Right ventricle myocardium inferior (tissue), 1 donor: Measurements from ENCODE around the gene ST14. TPM values are rescaled to one million over a fixed set of nuclear protein-coding genes. Genes with fewer than 3 reads are reported as not detected.

Experiments
- ATAC-seq: fragments of 200-7000 bp; cut with Tn5 transposase; one replicate; pipeline ENCODE4 v1.9.1; 2020; ENCODE audit warnings: mild to moderate bottlenecking, moderate library complexity
- DNase-seq: peaks from one replicate; pipeline ENCODE4 v3.0.0; 2021; ENCODE audit errors: missing footprints
- intact Hi-C: fragments of 100-400 bp; cut with DNase I; formaldehyde crosslinking; loops from one replicate; pipeline ENCODE4 v1.11.0; 2022
- total RNA-seq: library from RNA; stranded (reverse); fragmentation: NEBNext Ultra II Directional; extraction: Animal tissue kit (Norgen Biotek cat#: 25700); gene quantifications from one replicate; pipeline ENCODE4 v1.2.1, GENCODE V29; 2021
- donor health status: DM: no; HTN: yes; CAD: no; lungs with severe emphysema.

Gene ST14
- total RNA-seq, 1 donor from 2014 or later: 2.1 TPM

- intact Hi-C loops: loop anchor here (1.0 kb wide), 1 partner anchor 209 kb away; no protein-coding TSS in a partner anchor
- DNase-seq: no peak
- ATAC-seq: peak; percentile 71
Observed at GRCh38 chr11:130131961-130132850, 27.4 kb upstream of the ST14 start.

- no peak for DNase-seq
- ATAC-seq: no peak
- intact Hi-C loops: no loop called here
Observed at GRCh38 chr11:130133716-130134115, 25.9 kb upstream of the ST14 start.

DNA sequence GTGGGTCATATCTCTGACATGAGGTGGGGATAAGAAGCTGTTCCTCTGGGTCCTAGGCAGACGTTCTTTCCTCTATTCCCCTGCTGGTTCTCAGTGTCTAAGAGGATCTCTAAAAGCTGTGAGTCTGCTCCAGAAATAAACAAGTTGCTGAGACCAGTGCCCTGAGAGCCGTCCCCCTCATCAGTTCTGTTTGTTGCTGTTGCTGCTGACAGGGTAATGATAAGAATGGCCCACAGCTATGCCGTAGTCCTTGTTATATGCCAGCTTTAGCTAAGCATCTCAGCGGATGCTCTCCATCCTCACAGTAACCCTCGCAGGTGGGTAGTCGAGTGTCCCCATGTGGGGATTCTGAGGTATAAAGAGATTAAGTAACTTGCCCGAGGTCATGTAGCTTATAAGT, 23.5 kb upstream of the ST14 start:
- peak; percentile 36 for ATAC-seq
- no peak for DNase-seq
- intact Hi-C loops: no loop called here

DNA sequence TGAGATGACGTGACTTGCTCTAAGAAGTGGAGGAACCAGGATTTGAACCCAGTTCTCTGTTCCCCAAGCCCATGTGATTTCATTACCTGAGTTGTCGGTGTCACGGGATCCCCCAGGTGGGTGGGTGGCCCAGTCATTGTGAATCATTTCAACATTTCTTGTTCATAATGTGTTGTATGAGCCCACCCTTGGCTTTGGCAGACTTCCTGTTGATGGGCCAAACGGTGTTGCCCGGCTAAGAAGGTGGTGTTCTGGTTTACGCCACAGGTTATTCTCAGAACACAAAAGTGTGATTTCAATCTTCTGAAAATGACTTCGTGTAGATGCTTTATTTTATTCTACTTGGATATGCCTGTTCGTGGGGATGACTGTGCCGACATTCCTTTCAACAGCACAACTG, 21.6 kb upstream of the ST14 start:
- ATAC-seq (no peak), DNase-seq (no peak)
- intact Hi-C loops: no loop called here

DNA sequence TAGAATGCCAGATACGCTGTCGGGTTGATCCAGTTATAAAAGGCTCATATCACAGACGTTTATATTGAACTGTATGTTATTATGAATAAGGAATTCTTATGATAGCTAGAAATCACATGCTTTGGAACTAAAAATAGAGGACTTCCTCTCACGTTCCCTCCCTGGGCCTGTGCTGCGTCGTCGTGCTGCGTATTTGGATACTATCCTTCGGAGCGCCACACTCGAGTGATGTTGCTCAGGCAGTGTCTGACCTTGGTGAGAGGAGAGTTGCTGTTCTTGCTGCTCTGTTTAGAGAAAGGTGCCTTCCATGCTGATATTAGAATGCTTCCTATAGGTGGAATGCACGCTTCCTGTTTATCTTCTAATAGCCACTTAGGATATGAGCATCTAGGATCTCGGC, 20.2 kb upstream of the ST14 start:
- intact Hi-C loops: no loop called here
- no peak for DNase-seq
- peak; percentile 56 for ATAC-seq

- DNase-seq (no peak), ATAC-seq (peak; percentile 61)
- intact Hi-C loops: no loop called here
Observed at GRCh38 chr11:130141561-130142341, 17.8 kb upstream of the ST14 start.

DNA sequence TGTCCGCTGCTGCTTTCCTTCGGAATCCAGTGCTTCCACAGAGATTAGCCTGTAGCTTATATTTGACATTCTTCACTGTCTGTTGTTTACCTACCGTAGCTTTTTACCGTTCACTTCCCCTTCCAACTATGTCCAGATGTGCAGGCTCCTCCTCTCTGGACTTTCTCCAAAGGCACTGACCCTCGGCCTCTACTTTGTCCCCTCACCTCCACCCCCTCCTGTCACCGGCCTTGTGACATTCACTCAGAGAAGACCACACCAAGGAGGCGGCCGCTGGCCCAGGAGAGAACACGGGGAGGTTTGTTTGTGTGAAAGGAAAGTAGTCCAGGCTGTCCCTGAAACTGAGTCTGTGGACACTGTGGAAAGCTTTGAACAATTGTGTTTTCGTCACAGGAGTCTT, 15.4 kb upstream of the ST14 start:
- no peak for DNase-seq
- no peak for ATAC-seq
- intact Hi-C loops: no loop called here

- no peak for ATAC-seq
Observed at GRCh38 chr11:130144861-130145281, 14.7 kb upstream of the ST14 start.

DNA sequence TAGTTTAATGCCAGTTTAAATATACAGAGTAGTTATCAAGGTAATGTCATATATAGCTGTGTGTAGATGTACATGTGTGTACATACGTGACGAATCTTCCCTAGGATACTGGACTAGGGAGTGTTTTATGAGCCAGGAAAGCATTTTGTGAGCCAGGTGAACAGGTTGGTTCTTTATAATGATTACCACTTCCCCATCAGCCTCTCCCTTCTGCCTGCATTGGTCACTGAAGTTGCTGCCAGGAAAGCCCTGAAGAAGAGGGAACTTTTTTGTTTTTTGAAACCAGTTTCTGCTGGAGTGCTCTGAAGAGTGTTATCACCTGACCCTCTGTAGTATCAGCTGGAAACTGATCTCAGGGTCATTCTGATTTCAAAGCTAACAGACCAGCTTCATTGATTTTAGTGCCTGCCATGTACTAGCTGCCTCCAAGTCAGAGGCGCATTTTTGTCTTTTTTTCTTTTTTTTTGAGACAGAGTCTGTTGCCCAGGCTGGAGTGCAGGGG, 14.2 kb upstream of the ST14 start:
- no peak for ATAC-seq
- DNase-seq: no peak
- intact Hi-C loops: no loop called here

More at GRCh38 chr11:130144861-130145281, 14.7 kb upstream of the ST14 start:
- no peak for DNase-seq
- intact Hi-C loops: no loop called here

GRCh38 chr11:130145975-130146776, 13.4 kb upstream of the ST14 start:
- intact Hi-C loops: no loop called here
- no peak for DNase-seq
- peak; percentile 51 for ATAC-seq

DNA sequence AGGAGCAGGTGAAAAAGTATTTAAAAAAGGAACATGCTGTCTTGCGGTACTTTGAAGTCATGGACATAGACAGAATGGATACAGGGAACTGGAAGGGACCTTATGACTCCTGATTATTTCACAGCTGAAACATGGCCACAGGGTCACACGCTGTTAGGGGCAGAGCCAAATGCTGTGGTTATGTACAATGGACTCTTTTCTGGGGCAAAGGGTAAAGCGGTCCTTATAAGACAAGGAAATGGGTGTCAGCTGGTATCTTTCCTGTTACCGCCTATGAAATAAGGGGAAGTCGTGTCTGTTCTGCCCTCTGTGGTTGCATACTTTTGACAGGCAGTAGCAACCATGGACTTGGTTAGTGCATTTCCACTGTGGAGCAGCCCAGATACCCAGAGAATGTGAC, 12.8 kb upstream of the ST14 start:
- intact Hi-C loops: no loop called here
- DNase-seq: no peak
- ATAC-seq: peak; percentile 74

GRCh38 chr11:130148796-130149326, 10.7 kb upstream of the ST14 start:
- ATAC-seq (no peak), DNase-seq (no peak)
- intact Hi-C loops: no loop called here

DNA sequence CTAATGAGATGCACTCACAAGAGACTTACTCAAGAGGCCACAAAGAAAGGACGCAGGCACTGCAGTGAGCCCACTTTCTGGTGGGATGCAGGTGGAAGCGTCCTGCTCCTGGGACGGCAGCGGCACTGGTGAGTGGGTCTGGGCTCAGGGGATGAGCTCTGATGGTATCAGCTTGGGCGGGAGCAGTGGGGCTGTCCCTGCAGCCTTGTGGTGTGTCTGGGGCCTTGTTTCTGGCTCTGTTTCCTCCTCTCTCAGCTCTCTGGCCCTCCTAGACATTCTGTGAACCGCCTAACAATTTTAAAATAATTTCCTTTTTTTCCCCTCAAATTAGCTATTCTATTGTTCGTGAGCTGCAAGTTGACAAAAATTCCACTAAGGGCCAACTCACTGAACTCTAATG, 8.8 kb upstream of the ST14 start:
- ATAC-seq: no peak
- intact Hi-C loops: no loop called here

GRCh38 chr11:130151196-130151595, 8.4 kb upstream of the ST14 start:
- ATAC-seq (no peak), DNase-seq (no peak)
- intact Hi-C loops: no loop called here

More for the DNA sequence above, 8.8 kb upstream of the ST14 start:
- DNase-seq: no peak

DNA sequence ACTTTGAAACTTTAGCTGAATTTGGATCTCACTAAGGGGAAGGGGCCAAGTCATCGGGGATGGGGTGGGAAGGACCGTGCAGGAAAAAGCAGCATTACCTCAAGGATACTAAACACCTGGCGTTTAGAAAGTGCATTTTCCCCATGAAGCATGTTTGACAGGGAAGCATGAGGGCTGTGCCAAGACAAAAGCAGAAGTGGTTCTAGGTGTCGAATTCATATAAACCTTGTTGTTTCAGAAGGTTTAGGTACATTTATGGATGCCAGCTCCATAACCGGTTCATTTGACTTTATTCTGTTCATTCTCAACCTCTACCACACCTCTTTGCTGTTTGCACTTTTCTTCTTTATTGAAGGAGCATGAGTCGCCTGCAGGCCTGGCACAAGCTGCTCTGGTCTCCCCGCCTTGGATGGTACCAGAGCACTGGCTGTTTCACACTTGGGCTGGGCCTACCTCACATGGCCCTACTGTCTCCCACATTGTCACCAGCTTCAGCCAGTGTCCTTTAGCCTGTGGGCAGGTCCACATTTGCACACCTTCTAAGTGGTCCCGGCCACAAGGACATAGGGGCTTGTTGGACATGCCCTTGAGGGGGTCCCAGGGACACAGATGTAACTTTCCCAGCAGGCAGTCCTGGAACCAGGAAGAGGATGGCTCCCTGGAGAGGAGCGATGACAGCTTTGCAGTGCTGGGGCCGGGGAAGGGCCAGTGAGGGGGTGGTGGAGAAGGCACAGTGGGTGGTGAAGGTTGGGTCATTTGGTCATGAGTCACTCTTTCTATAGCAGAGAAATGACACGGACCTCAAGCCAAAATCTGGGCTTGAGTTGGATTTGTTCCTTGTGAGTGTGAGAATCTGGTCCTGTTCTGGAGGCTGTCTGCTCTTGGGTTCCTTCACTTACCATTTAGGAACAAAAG, 3.2 kb upstream of the ST14 start:
- intact Hi-C loops: no loop called here
- ATAC-seq (no peak), DNase-seq (no peak)

DNA sequence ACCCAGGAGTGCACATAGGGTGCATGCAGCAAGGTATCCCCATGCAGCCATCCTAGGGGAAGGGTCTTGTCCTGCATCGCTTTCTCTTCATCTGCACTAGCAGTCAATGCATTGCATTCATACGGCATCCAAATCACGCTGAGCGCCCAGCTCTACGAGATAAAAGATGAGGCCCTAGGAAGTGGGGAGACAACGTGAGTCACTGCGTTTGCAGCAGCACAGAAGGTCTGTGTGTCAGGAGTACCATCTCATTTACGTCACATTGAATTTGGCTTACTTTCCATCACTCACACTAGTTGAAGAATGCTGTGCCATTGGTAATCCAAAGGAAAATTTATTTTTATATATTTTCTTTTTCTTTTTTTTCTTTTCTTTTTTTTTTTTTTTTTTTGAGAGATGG, 2.5 kb upstream of the ST14 start:
- DNase-seq (no peak), ATAC-seq (no peak)
- intact Hi-C loops: no loop called here

DNA sequence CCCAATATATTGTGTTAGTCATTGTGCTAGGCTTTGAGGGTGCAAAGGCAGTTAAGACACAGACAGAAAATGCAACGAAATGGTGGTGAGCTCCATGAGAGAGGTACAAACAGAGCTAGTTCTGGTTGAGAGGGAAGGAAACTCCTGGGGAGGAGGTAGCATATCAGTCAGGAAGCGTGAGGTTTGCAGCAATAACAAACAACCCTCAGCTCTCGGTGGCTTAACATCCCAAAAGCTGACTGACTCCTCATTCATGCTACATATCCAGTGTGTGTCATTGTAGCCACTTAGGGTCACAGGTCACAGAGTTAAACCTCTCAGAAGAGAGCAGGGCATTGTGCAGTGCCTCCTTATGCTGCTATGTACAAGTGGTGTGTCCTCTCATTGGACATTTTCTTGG, 1.7 kb upstream of the ST14 start:
- DNase-seq (no peak), ATAC-seq (no peak)
- intact Hi-C loops: no loop called here

DNA sequence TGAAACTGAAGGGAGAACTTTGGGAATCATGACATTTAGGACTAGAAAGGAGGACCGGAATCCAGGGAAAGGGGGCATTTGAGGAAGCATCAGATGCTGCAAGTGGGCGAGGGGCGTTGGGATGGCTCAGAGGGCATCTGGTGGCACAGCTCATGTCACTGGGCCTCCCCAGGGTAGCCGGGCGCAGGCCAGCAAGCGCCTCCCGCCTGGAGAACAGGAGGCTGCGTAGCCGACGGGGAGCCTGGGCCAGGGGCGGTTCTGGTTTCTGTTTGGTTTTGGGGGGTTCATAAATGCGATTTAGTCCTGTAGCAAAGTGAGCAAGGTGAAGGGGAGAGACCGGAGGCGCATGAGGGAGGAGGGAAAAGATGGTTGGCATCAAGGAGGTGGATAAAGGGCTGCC, 443 bp upstream of the ST14 start:
- DNase-seq: no peak
- no peak for ATAC-seq
- intact Hi-C loops: no loop called here
